ENCODE results near the gene DIP2C.
A peak's percentile ranks its signal among the peaks of the same experiment; 100 is the strongest.

The DIP2C gene

DNA sequence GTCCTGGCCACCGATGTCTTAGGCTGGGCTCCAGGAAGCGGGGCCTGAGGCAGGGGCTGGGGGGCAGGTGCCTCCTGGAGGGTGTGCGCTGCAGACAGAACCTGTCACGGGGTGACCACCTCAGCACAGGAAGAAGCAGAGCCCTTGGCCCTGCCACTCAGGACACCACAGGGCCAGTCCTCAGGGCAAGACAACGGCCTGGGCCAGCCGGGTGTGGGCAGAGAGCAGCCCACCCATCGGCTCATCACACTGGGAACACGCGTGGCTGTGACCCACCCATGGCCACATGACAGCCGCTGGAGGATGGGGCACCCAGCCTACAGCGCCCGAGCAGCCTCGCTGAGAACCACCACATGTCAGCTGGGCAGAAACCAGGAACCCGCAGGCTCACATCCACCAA is 5.9 kb upstream of the DIP2C start:
- Histone ChIP-seq H3K4me1 (ENCODE audit: control insufficient read depth, insufficient read depth, low read length, unreplicated experiment) (peaks cover 10% of the 10 kb centered on the region), H3K36me3 (ENCODE audit: insufficient read depth, low read length) (no peaks in the 10 kb centered on the region), H3K79me2 (ENCODE audit: control insufficient read depth, insufficient read depth, low read length, unreplicated experiment) (no peaks in the 10 kb centered on the region), H3K4me3 (ENCODE audit: low read depth, low read length) (no peak overlapping the region), H2AFZ (ENCODE audit: low read length, unreplicated experiment) (no peak overlapping the region), H3K27me3 (ENCODE audit: insufficient read depth, low read length) (peaks cover 49% of the 10 kb centered on the region), H3K27ac (ENCODE audit: low read depth, low read length) (no peak overlapping the region)

DNA sequence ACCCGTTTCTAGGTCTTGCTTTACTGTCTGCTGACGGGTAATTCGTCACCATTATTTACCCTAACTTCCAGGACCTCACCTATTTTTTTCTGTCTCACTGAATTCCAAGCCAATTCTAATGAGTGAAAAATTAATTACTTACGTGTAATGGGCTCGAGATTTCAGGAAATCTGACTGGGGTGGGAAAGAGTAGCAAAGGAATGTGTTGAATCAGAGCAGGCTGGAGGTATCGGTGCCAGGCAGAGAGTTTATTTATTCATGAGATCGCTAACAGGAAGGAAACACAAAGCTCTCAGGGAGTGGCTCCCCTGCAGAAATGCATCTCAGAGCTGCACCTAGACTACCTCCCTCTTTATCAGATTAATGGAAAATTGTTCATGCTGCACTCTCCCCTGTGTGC is 4.0 kb upstream of the DIP2C start:
- Histone ChIP-seq H3K27me3 (ENCODE audit: insufficient read depth, low read length) (peaks cover 32% of the 10 kb centered on the region), H2AFZ (ENCODE audit: low read length, unreplicated experiment) (no peak overlapping the region), H3K27ac (ENCODE audit: low read depth, low read length) (no peak overlapping the region), H3K36me3 (ENCODE audit: insufficient read depth, low read length) (no peaks in the 10 kb centered on the region), H3K79me2 (ENCODE audit: control insufficient read depth, insufficient read depth, low read length, unreplicated experiment) (peaks cover 6% of the 10 kb centered on the region), H3K4me1 (ENCODE audit: control insufficient read depth, insufficient read depth, low read length, unreplicated experiment) (peaks cover 14% of the 10 kb centered on the region), H3K4me3 (ENCODE audit: low read depth, low read length) (no peak overlapping the region)

DNA sequence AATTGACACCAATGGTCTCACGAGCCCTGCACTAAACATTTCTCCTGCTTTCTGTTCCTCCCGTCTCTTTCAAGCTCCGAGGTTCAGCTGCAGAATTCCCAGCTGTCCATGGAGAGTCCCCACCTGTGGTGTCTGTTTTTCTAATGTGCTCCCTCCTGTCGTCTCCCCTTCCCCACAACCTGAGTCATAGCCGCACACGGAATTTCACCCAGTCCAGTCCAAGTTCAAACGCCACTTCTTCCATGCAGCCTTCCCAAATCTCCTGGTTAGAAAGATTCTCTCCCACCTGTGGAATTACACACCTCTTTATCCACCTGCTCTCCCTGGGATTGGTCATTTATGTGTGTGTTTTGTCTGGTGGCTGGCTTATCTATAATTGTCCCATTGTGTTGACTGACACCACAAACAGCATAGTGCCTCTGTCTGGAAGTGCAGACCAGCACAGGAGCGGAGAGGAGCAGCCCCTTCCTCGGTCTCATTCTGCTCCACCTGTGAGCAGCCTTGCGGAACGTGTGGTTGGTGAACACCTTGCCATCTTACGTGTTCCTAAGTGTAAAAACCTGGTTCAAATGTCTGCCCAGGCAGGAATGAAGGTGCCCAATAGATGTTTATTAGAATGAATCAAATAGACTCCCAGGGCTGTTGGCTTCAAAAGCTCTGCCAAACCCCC is 3.3 kb upstream of the DIP2C start:
- no peak overlapping the region for H3K4me3 ChIP-seq (ENCODE audit: low read depth, low read length)
- no peak overlapping the region for H2AFZ ChIP-seq (ENCODE audit: low read length, unreplicated experiment)
- H3K27ac ChIP-seq (ENCODE audit: low read depth, low read length): no peak overlapping the region
- H3K36me3 ChIP-seq (ENCODE audit: insufficient read depth, low read length): no peaks in the 10 kb centered on the region
- peaks cover 12% of the 10 kb centered on the region for H3K79me2 ChIP-seq (ENCODE audit: control insufficient read depth, insufficient read depth, low read length, unreplicated experiment)
- H3K4me1 ChIP-seq (ENCODE audit: control insufficient read depth, insufficient read depth, low read length, unreplicated experiment): peaks cover 14% of the 10 kb centered on the region
- H3K27me3 ChIP-seq (ENCODE audit: insufficient read depth, low read length): peaks cover 26% of the 10 kb centered on the region

DNA sequence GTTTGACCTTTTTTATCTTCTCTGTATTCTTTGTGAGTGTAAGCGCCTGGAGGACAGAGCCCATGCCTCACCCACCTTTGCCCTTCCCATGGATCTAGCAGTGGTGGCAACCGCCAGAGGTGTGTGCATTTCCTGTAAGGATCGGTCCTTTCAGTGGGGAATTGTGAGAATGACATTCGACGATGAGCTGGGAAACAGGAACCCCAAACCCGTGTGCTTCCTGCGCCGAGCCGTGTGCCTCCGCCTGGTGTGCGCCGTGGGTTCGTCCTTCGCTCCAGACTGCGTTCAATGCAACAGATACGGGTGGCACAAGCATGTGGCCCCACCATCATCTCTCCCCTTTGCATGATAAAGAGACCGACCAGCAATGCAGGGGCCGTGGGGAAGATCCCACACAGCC is 1.7 kb upstream of the DIP2C start:
- no peaks in the 10 kb centered on the region for H3K36me3 ChIP-seq (ENCODE audit: insufficient read depth, low read length)
- H3K27ac ChIP-seq (ENCODE audit: low read depth, low read length): no peak overlapping the region
- peaks cover 21% of the 10 kb centered on the region for H3K4me1 ChIP-seq (ENCODE audit: control insufficient read depth, insufficient read depth, low read length, unreplicated experiment)
- H3K27me3 ChIP-seq (ENCODE audit: insufficient read depth, low read length): peaks cover 20% of the 10 kb centered on the region
- H2AFZ ChIP-seq (ENCODE audit: low read length, unreplicated experiment): no peak overlapping the region
- no peak overlapping the region for H3K4me3 ChIP-seq (ENCODE audit: low read depth, low read length)
- peaks cover 26% of the 10 kb centered on the region for H3K79me2 ChIP-seq (ENCODE audit: control insufficient read depth, insufficient read depth, low read length, unreplicated experiment)

DNA sequence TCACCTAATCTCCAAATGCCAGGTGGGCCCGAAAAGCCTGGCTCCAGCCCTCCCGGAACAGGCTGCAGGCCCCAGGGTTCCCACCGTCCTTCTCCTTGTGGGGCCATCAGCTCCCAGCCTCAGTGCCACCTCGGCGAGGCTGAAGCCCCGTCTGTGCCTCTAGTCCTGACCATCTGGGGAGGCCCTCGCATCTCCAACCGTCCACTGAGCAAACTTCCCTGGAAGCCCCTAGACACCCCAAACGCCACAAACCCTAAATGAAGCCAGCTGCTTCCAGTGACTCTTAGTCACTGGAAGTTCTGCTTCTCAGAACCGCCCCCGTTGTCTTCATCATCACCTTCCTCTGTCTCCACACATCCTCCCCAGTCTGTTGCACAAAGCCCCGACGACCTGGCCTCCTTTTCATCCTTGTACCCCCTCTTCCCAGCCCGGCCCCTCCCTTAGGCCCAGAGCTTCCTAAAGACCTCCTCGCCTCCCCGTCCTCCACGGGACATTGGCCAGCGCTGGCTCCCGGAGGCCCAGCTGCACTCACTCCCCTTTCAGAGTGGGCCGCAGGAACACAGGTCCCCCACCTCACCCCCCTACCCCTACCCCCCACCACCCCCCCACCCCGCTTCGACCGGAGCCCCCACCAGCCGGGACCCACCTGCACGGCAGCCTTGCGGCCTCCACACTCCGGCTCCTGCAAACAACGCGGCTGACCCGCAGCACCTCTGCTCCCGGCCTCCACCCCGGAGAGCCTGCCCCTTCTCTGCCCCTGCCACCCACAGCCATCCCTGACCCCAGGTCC is 1.1 kb upstream of the DIP2C start:
- H3K4me3 ChIP-seq (ENCODE audit: low read depth, low read length): peak overlapping the region; percentile 80
- peak overlapping the region; percentile 27; the same call in 1 of the 2 replicates for H3K27ac ChIP-seq (ENCODE audit: low read depth, low read length)
- peaks cover 20% of the 10 kb centered on the region for H3K27me3 ChIP-seq (ENCODE audit: insufficient read depth, low read length)
- no peaks in the 10 kb centered on the region for H3K36me3 ChIP-seq (ENCODE audit: insufficient read depth, low read length)
- H2AFZ ChIP-seq (ENCODE audit: low read length, unreplicated experiment): peak overlapping the region; percentile 82
- peaks cover 28% of the 10 kb centered on the region for H3K79me2 ChIP-seq (ENCODE audit: control insufficient read depth, insufficient read depth, low read length, unreplicated experiment)
- peaks cover 21% of the 10 kb centered on the region for H3K4me1 ChIP-seq (ENCODE audit: control insufficient read depth, insufficient read depth, low read length, unreplicated experiment)

DNA sequence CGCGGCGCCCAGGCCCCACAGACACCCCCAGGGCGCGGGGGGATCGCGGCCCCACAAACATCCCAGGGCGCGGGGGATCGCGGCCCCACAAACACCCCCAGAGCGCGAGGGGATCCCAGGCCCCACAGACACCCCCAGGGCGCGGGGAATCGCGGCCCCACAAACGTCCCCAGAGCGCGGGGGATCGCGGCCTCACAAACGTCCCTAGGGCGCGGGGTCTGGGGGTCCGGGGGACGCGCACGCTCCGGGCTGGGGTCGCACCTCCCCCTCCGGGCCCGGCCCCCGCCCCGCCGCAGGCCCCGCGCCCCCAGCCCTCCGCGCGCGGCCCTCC is 382 bp downstream of the DIP2C start:
- no peak overlapping the region for H3K27ac ChIP-seq (ENCODE audit: low read depth, low read length)
- H3K27me3 ChIP-seq (ENCODE audit: insufficient read depth, low read length): peaks cover 17% of the 10 kb centered on the region
- H3K79me2 ChIP-seq (ENCODE audit: control insufficient read depth, insufficient read depth, low read length, unreplicated experiment): peaks cover 34% of the 10 kb centered on the region

DNA sequence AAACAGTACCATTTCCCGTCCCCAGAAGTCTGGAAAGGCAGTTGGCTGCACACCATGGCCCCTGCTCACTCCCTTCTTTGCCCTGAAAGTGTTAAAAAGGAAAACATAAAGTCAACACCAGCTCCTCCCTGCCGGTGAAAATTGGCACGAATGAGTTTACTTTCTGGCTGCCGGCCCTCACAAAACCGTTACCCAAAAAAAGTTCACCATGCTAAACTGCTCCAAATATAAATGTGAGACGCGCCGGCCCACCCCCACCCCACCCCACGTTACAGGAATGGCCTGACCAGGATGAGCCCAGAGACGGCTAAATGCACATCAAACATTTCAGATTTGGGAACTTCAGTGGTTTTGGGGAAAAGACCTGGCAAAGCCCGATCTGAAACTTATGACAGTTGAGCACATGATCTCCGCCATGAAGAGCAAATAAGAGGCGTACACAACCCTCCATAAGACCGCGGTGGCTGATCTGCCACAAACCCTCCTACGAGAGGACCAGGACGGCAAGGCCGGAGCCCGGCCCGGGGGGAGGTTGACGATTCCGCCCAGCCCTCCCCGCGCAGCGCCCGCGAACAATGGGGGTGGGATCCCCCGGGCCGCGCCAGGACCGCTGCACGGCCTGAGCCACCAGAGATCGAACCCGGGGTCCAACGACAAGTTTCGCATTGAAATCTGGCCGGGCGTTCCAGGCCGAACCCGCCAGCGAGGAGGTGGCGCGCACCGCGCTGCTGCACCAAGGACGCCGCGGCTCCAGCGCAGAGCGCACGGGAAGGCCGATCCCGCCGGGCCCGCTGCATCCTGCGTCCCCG is 952 bp downstream of the DIP2C start:
- peaks cover 11% of the 10 kb centered on the region for H3K27me3 ChIP-seq (ENCODE audit: insufficient read depth, low read length)
- peak overlapping the region; percentile 98 for H2AFZ ChIP-seq (ENCODE audit: low read length, unreplicated experiment)
- H3K27ac ChIP-seq (ENCODE audit: low read depth, low read length): no peak overlapping the region
- peak overlapping the region; percentile 98 for H3K4me3 ChIP-seq (ENCODE audit: low read depth, low read length)
- peaks cover 26% of the 10 kb centered on the region for H3K4me1 ChIP-seq (ENCODE audit: control insufficient read depth, insufficient read depth, low read length, unreplicated experiment)
- H3K79me2 ChIP-seq (ENCODE audit: control insufficient read depth, insufficient read depth, low read length, unreplicated experiment): peaks cover 36% of the 10 kb centered on the region
- no peaks in the 10 kb centered on the region for H3K36me3 ChIP-seq (ENCODE audit: insufficient read depth, low read length)

More for the DNA sequence above, 382 bp downstream of the DIP2C start:
- Histone ChIP-seq H3K4me1 (ENCODE audit: control insufficient read depth, insufficient read depth, low read length, unreplicated experiment) (peaks cover 26% of the 10 kb centered on the region), H3K36me3 (ENCODE audit: insufficient read depth, low read length) (no peaks in the 10 kb centered on the region), H3K4me3 (ENCODE audit: low read depth, low read length) (peak overlapping the region; percentile 98), H2AFZ (ENCODE audit: low read length, unreplicated experiment) (peak overlapping the region; percentile 98)

DNA sequence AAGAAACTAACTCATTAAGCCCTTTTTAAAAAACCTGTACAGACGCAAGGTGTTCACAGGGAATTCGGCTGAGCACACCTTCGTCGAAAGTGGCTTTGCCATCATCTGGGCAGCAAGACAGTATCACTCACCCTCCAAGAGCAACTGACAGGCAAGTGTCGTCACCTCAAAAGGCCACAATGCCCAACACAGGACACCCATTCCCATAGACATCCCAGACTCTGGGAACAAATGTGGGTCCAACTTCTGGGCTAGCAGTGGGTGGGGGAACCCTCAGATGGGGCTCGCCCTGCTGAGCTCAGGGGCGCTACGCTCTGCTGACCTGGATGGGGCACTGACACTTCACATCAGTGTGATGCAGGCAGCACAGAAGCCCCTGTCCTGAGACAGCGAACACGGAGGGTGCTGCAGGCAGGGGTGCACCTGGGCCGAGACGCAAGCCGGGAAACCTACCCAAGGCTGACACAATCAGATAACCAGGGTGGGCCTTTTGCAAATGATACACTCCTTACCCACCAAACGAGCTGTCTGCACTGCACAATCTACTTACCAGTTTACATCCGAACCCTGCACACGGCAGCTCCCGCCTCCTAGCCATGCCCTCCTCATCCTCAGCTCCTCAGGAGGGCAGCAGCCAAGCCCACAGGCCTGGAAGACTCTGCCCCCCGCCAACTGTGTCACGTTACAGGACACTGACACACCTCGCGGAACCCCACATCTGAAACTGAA is 1.7 kb downstream of the DIP2C start:
- Histone ChIP-seq H3K27me3 (ENCODE audit: insufficient read depth, low read length) (peaks cover 3% of the 10 kb centered on the region; the same call in 1 of the 2 replicates), H2AFZ (ENCODE audit: low read length, unreplicated experiment) (no peak overlapping the region), H3K4me1 (ENCODE audit: control insufficient read depth, insufficient read depth, low read length, unreplicated experiment) (peaks cover 22% of the 10 kb centered on the region), H3K4me3 (ENCODE audit: low read depth, low read length) (peak overlapping the region; percentile 98), H3K27ac (ENCODE audit: low read depth, low read length) (no peak overlapping the region), H3K79me2 (ENCODE audit: control insufficient read depth, insufficient read depth, low read length, unreplicated experiment) (peaks cover 41% of the 10 kb centered on the region), H3K36me3 (ENCODE audit: insufficient read depth, low read length) (no peaks in the 10 kb centered on the region)

DNA sequence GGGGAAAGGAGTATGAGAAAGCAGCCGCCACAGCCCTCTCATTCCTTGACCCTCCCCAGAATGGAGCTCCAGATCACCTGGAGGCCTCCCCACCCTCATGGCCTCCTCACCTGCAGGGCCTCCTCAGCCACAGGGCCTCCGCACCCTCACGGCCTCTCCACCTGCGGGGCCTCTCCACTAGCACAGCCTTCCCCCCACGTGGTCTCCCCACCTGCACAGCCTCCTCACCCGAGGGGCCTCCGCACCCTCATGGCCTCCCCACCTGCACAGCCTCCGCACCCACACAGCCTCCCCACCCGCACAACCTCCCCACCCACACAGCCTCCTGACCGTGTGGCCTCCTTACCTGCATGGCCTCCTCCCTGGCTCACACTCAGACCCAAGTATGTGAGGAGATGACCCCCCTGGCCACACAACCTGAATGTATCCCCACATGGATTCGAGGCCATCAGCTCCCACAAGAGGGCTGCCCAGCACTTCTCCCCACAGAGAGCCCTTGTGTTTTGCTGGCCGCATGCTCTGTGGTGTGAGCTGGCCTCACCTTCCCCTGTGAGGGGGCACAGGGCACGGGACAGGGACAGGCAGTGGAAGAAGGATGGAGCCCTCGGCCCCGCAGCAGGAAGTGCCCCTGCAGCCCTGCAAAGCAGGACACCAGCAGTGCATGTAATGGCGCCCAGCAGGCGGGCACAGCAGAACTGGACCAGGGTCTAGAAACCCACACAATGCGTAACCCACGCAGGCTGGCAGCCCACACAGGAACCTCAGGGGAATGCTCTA is 3.1 kb downstream of the DIP2C start:
- Histone ChIP-seq H3K79me2 (ENCODE audit: control insufficient read depth, insufficient read depth, low read length, unreplicated experiment) (peaks cover 53% of the 10 kb centered on the region), H3K36me3 (ENCODE audit: insufficient read depth, low read length) (no peaks in the 10 kb centered on the region), H3K27me3 (ENCODE audit: insufficient read depth, low read length) (no peaks in the 10 kb centered on the region), H3K4me3 (ENCODE audit: low read depth, low read length) (no peak overlapping the region), H3K4me1 (ENCODE audit: control insufficient read depth, insufficient read depth, low read length, unreplicated experiment) (peaks cover 25% of the 10 kb centered on the region), H2AFZ (ENCODE audit: low read length, unreplicated experiment) (no peak overlapping the region), H3K27ac (ENCODE audit: low read depth, low read length) (no peak overlapping the region)

Data from ACC112 (cell line).